PFSK-1 (cell line): ENCODE data around the gene UBE2O.

Experiments
- POLR2AphosphoS5 ChIP-seq: IDR thresholded peaks from 2 replicates; pipeline ENCODE4 v1.6.1; 2012; ENCODE audit warnings: low read depth, mild to moderate bottlenecking, control low read depth, low read length, moderate library complexity
- REST ChIP-seq, 2 experiments: IDR thresholded peaks; 2 replicates each; pipeline versions ENCODE4 v1.6.1 to v1.8.0; 2011 to 2012; ENCODE audit warnings: low read depth in 2 of 2, low read length in 2 of 2, control low read depth in 1 of 2, inconsistent platforms in 1 of 2, mild to moderate bottlenecking in 1 of 2, moderate library complexity in 1 of 2; ENCODE audit not compliant: insufficient read depth in 1 of 2
- SIN3A ChIP-seq: IDR thresholded peaks from 2 replicates; pipeline ENCODE4 v1.6.1; 2012; ENCODE audit warnings: mild to moderate bottlenecking, low read length, moderate library complexity, borderline replicate concordance; ENCODE audit not compliant: insufficient read depth
- TAF1 ChIP-seq: IDR thresholded peaks from 2 replicates; pipeline ENCODE4 v1.6.1; 2012; ENCODE audit warnings: low read length, control low read depth, borderline replicate concordance; ENCODE audit not compliant: insufficient read depth

GRCh38 chr17:76474894-76475293 is 21.9 kb upstream of the UBE2O start:
- no peak for TF ChIP-seq REST (IDR thresholded peaks at IDR 0.05; ENCODE audit: insufficient read depth in 1 of 2, low read depth in 2 of 2, low read length in 2 of 2)
- TF ChIP-seq TAF1: no peak
- no peak for TF ChIP-seq POLR2AphosphoS5
- TF ChIP-seq SIN3A: no peak
